CD4-positive, alpha-beta T cell (primary cell): ENCODE measurements around the gene RAB1B. TPM values are rescaled to one million over a fixed set of nuclear protein-coding genes. Genes with fewer than 3 reads are reported as not detected.

Experiments
- ATAC-seq: fragments of 200-7000 bp; cut with Tn5 transposase; one replicate; pipeline ENCODE4 v1.10.0; 2022; ENCODE audit warnings: mild to moderate bottlenecking; ENCODE audit not compliant: poor library complexity
- CTCF ChIA-PET: fragments of 350-600 bp; sonication (Branson Sonifier 250); formaldehyde crosslinking; loops from one replicate; lab custom pipeline; 2021; ENCODE audit warnings: antibody characterized with exemption, inconsistent platforms; lab: Charles Lee
- POLR2A ChIA-PET: fragments of 350-600 bp; sonication (Branson Sonifier 250); formaldehyde crosslinking; loops from one replicate; lab custom pipeline; 2021; ENCODE audit warnings: antibody characterized with exemption, inconsistent platforms; lab: Charles Lee
- DNase-seq, 14 experiments: peaks; one replicate each; pipeline ENCODE4 v3.0.0-alpha.2; 2013 to 2020; ENCODE audit warnings: mixed read lengths in 2 of 14
- H3K27ac ChIP-seq, 2 donors: one replicate each; pipeline versions ENCODE4 v1.5.1 to v1.7.0; 2013; ENCODE audit warnings: low read length in 2 of 2, low read depth in 1 of 2, mild to moderate bottlenecking in 1 of 2
- H3K27me3 ChIP-seq, 2 experiments: 1 replicate in 1 of 2; 2 replicates in 1 of 2; pipeline versions ENCODE4 v1.6.1 to v1.7.0; 2013; ENCODE audit warnings: low read length in 2 of 2, control low read depth in 1 of 2, mild to moderate bottlenecking in 1 of 2, moderate library complexity in 1 of 2; ENCODE audit not compliant: insufficient read depth in 2 of 2, control insufficient read depth in 1 of 2
- H3K36me3 ChIP-seq: one replicate; pipeline ENCODE4 v1.6.1; 2013; ENCODE audit warnings: low read length, control low read depth; ENCODE audit not compliant: insufficient read depth
- H3K4me1 ChIP-seq: one replicate; pipeline ENCODE4 v1.6.1; 2013; ENCODE audit warnings: low read length, control low read depth; ENCODE audit not compliant: insufficient read depth
- H3K4me3 ChIP-seq: one replicate; pipeline ENCODE4 v1.5.1; 2013; ENCODE audit warnings: mild to moderate bottlenecking, low read length, moderate library complexity
- H3K9me3 ChIP-seq, 2 experiments: 1 replicate in 1 of 2; 2 replicates in 1 of 2; pipeline versions ENCODE4 v1.6.1 to v1.7.0; 2013; ENCODE audit warnings: low read length in 2 of 2, mild to moderate bottlenecking in 2 of 2, control low read depth in 1 of 2, moderate library complexity in 1 of 2; ENCODE audit not compliant: control insufficient read depth in 1 of 2, insufficient read depth in 1 of 2
- H3K27ac Mint-ChIP-seq: one replicate; pipeline ENCODE4 v1.8.0; 2020; ENCODE audit warnings: mixed read lengths
- H3K27me3 Mint-ChIP-seq: one replicate; pipeline ENCODE4 v1.8.0; 2021; ENCODE audit warnings: mixed read lengths
- H3K36me3 Mint-ChIP-seq: one replicate; pipeline ENCODE4 v1.8.0; 2021; ENCODE audit warnings: low read depth, mixed read lengths
- H3K4me1 Mint-ChIP-seq: one replicate; pipeline ENCODE4 v1.8.0; 2021; ENCODE audit warnings: low read depth, mixed read lengths
- H3K4me3 Mint-ChIP-seq: one replicate; pipeline ENCODE4 v1.8.0; 2020; ENCODE audit warnings: mild to moderate bottlenecking, mixed read lengths
- H3K9me3 Mint-ChIP-seq: one replicate; pipeline ENCODE4 v1.8.0; 2020; ENCODE audit warnings: mixed read lengths
- intact Hi-C, 2 experiments: fragments of 100-400 bp; cut with DNase I in 1 of 2; cut with micrococcal nuclease in 1 of 2; formaldehyde crosslinking; loops; one replicate each; pipeline versions ENCODE4 v1.15.1 to v1.9.0; 2023 to 2025; cut with DNase I, micrococcal nuclease
- total RNA-seq, 174 experiments: library from RNA in 2 of 174; stranded (reverse) in 2 of 174; gene quantifications; one replicate each; pipeline ENCODE4 v1.2.3 and lab custom pipeline; 2021 to 2026
- TF ChIP-seq, protein P1 (sequence below): fragments of 200-600 bp; IDR thresholded peaks from one replicate; pipeline ENCODE4 v1.8.0; 2022; ENCODE audit warnings: antibody characterized with exemption, mild to moderate bottlenecking

RAB1B gene
- total RNA-seq, 2 experiments from 2014 or later = 27.4 to 29.4 TPM

DNA sequence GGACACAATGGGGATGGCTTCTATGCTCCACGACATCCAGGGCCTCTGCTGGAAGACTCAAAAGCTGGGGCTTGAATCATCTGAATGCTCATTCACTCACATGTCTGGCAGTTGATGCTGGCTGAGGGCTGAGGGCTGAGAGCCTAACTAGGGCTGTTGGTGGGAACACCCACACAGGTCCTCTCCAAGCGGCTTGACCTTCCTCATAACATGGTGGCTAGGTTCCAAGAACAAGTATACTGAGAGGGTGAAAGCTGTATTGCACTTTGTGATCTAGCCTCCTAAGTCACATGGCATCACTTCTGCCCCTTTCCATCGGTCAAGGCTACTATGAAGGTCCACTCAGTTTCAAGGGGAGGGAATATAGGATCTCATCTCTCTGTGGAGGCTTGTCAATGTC is 30.7 kb downstream of the RAB1B start:
- DNase-seq (no peak), ATAC-seq (no peak)
- no peaks in the 10 kb centered on the region for H3K36me3 ChIP-seq
- ChIA-PET CTCF (no interaction called here), POLR2A (no interaction called here)
- intact Hi-C loops = no loop called here
- no peaks in the 10 kb centered on the region for H3K36me3 Mint-ChIP-seq
- H3K9me3 Mint-ChIP-seq = no peaks in the 10 kb centered on the region
- H3K4me3 ChIP-seq = no peak overlapping the region
- peaks cover 5% of the 10 kb centered on the region for H3K27me3 Mint-ChIP-seq
- H3K9me3 ChIP-seq = no peaks in the 10 kb centered on the region
- H3K4me1 ChIP-seq = no peaks in the 10 kb centered on the region
- TF ChIP-seq, protein P1, sequence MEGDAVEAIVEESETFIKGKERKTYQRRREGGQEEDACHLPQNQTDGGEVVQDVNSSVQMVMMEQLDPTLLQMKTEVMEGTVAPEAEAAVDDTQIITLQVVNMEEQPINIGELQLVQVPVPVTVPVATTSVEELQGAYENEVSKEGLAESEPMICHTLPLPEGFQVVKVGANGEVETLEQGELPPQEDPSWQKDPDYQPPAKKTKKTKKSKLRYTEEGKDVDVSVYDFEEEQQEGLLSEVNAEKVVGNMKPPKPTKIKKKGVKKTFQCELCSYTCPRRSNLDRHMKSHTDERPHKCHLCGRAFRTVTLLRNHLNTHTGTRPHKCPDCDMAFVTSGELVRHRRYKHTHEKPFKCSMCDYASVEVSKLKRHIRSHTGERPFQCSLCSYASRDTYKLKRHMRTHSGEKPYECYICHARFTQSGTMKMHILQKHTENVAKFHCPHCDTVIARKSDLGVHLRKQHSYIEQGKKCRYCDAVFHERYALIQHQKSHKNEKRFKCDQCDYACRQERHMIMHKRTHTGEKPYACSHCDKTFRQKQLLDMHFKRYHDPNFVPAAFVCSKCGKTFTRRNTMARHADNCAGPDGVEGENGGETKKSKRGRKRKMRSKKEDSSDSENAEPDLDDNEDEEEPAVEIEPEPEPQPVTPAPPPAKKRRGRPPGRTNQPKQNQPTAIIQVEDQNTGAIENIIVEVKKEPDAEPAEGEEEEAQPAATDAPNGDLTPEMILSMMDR = no peak
- H3K27ac Mint-ChIP-seq = no peak overlapping the region
- no peaks in the 10 kb centered on the region for H3K27me3 ChIP-seq
- H3K27ac ChIP-seq = no peak overlapping the region
- H3K4me3 Mint-ChIP-seq = no peak overlapping the region
- H3K4me1 Mint-ChIP-seq = no peaks in the 10 kb centered on the region

DNA sequence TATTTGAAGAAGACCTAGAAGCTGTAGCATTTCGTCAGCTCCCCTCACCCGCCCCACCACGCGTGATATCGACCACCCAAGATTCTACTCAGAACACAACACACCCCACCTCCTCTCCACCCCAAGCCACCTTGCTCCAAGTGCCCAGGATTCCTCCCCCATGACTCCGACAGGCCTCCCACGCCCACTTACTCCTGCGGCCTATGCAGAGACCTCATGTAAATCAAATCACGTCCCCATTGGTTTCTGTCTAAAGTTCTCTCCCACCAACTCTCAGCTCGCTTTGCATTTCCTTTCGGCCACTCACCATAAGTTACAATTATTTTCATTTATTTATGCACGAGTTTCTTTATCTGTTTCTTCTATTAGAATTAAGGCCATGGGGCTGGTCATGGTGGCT is 34.2 kb downstream of the RAB1B start:
- Mint-ChIP-seq H3K9me3 (no peaks in the 10 kb centered on the region), H3K4me1 (no peaks in the 10 kb centered on the region), H3K4me3 (no peak overlapping the region), H3K27me3 (peaks cover 2% of the 10 kb centered on the region), H3K27ac (no peak overlapping the region), H3K36me3 (no peaks in the 10 kb centered on the region)
- ChIA-PET POLR2A (no interaction called here), CTCF (no interaction called here)
- intact Hi-C loops = no loop called here
- ATAC-seq (no peak), DNase-seq (no peak)
- Histone ChIP-seq H3K36me3 (no peaks in the 10 kb centered on the region), H3K9me3 (no peaks in the 10 kb centered on the region), H3K27ac (no peak overlapping the region), H3K27me3 (no peaks in the 10 kb centered on the region), H3K4me1 (no peaks in the 10 kb centered on the region), H3K4me3 (no peak overlapping the region)
- TF ChIP-seq, protein P1 = no peak

DNA sequence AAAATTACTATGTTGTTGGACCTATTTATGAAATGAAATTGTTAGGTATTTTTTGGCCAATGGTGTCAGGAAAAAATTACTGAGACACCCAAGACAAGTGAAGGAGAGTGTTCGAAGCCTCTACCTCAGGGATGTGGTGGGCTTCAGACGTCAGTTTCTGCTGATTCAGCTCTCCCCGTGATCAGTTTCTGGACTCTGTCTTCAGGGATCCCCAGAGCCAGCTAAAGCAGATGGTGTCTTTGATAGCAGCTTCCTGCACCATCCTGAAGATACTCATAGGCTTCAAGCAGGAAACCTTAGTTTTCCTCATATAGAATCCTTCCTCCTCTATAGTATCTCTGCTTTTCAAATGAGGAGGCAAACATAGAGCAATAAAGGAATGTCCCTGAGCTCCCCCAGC is 41.0 kb downstream of the RAB1B start:
- Mint-ChIP-seq H3K27ac (no peak overlapping the region), H3K36me3 (no peaks in the 10 kb centered on the region), H3K27me3 (peaks cover 4% of the 10 kb centered on the region), H3K4me1 (peaks cover 8% of the 10 kb centered on the region), H3K9me3 (no peaks in the 10 kb centered on the region), H3K4me3 (no peak overlapping the region)
- Histone ChIP-seq H3K36me3 (no peaks in the 10 kb centered on the region), H3K4me1 (peaks cover 34% of the 10 kb centered on the region), H3K9me3 (no peaks in the 10 kb centered on the region), H3K27me3 (no peaks in the 10 kb centered on the region), H3K4me3 (no peak overlapping the region), H3K27ac (no peak overlapping the region)
- TF ChIP-seq, protein P1 = no peak
- ChIA-PET POLR2A (no interaction called here), CTCF (interaction anchor here (3.5 kb wide), 1 partner anchor 76 kb away, joined by 22 read pairs; no protein-coding TSS in a partner anchor)
- DNase-seq (no peak), ATAC-seq (no peak)
- intact Hi-C loops = no loop called here
